ENCODE data around the gene CDR2. TPM values are rescaled to one million over a fixed set of nuclear protein-coding genes. Genes with fewer than 3 reads are reported as not detected.

Gene CDR2
- total RNA-seq, 1 experiment from 2014 or later, result 7.2 TPM

- Histone ChIP-seq H3K27me3 (ENCODE audit: low read length) (no peaks in the 10 kb centered on the region), H3K9me2 (replicated peaks; ENCODE audit: insufficient read depth, low read length) (no peaks in the 10 kb centered on the region), H3K27ac (ENCODE audit: low read length) (no peak overlapping the region), H3K4me3 (ENCODE audit: low read length) (no peak overlapping the region), H4K20me1 (ENCODE audit: insufficient read depth, low read depth, low read length) (no peaks in the 10 kb centered on the region), H3K79me2 (ENCODE audit: low read length) (no peaks in the 10 kb centered on the region), H3K4me2 (ENCODE audit: low read depth, low read length, poor library complexity, severe bottlenecking) (no peak overlapping the region), H3K4me1 (ENCODE audit: low read length) (no peaks in the 10 kb centered on the region), H3K9ac (ENCODE audit: low read length) (no peak overlapping the region), H3K36me3 (ENCODE audit: insufficient read depth, low read length) (no peaks in the 10 kb centered on the region), H2AFZ (ENCODE audit: low read length) (no peak overlapping the region), H3K9me3 (ENCODE audit: low read length) (no peaks in the 10 kb centered on the region)
- peak; percentile 38 for DNase-seq
These were observed 39.4 kb upstream of the CDR2 start for GRCh38 chr16:22413819-22414218.

DNA sequence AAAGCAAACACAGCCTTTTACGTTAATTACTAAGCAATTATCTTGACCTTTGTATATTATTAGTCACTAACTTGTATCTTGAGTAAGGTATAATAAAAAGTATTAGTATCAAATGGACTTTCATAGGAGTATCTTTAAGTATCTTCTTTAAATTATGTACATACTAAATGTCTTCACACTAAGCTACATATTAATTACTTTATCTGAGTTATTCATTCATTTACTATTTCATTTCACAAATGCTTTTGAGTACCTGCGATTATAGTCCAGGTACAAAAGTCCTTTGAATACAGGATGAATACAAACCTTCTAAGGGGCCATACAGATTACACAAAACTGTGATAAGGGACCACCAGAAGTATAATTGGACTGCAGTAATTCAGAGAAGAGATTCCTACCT is 33.1 kb upstream of the CDR2 start:
- no peak overlapping the region for H3K27ac ChIP-seq (ENCODE audit: low read length)
- H2AFZ ChIP-seq (ENCODE audit: low read length), result no peak overlapping the region
- no peaks in the 10 kb centered on the region for H3K27me3 ChIP-seq (ENCODE audit: low read length)
- H3K9ac ChIP-seq (ENCODE audit: low read length), result no peak overlapping the region
- H3K4me3 ChIP-seq (ENCODE audit: low read length), result no peak overlapping the region
- no peaks in the 10 kb centered on the region for H3K79me2 ChIP-seq (ENCODE audit: low read length)
- peaks cover 16% of the 10 kb centered on the region for H3K4me1 ChIP-seq (ENCODE audit: low read length)
- H3K4me2 ChIP-seq (ENCODE audit: low read depth, low read length, poor library complexity, severe bottlenecking), result no peak overlapping the region
- no peaks in the 10 kb centered on the region for H3K36me3 ChIP-seq (ENCODE audit: insufficient read depth, low read length)
- no peak for DNase-seq
- no peaks in the 10 kb centered on the region for H3K9me2 ChIP-seq (replicated peaks; ENCODE audit: insufficient read depth, low read length)
- H4K20me1 ChIP-seq (ENCODE audit: insufficient read depth, low read depth, low read length), result no peaks in the 10 kb centered on the region
- no peaks in the 10 kb centered on the region for H3K9me3 ChIP-seq (ENCODE audit: low read length)

DNA sequence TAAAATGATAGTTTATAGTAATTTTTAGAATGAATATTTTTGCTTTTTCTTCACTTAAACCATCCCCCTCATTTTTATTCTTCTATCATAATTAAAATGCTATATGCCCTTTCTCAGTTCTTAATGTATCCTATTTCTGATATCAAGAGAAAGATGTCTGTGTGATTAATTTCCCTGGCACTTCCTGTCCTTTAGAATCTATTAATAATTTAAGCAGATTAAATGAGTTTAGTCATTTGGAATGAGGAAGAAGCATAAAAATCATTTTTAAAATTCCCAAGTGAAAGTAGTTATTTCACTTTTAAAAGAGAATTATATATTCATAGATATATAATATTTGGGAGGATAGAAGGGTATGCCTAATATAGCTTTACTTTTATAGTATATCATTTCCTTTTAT is 27.8 kb upstream of the CDR2 start:
- H3K79me2 ChIP-seq (ENCODE audit: low read length), result no peaks in the 10 kb centered on the region
- H3K9ac ChIP-seq (ENCODE audit: low read length), result no peak overlapping the region
- no peak overlapping the region for H2AFZ ChIP-seq (ENCODE audit: low read length)
- peak overlapping the region; percentile 27 for H3K4me2 ChIP-seq (ENCODE audit: low read depth, low read length, poor library complexity, severe bottlenecking)
- no peaks in the 10 kb centered on the region for H3K27me3 ChIP-seq (ENCODE audit: low read length)
- H3K27ac ChIP-seq (ENCODE audit: low read length), result peak overlapping the region; percentile 18
- H4K20me1 ChIP-seq (ENCODE audit: insufficient read depth, low read depth, low read length), result no peaks in the 10 kb centered on the region
- peak; percentile 34 for DNase-seq
- no peak overlapping the region for H3K4me3 ChIP-seq (ENCODE audit: low read length)
- peaks cover 25% of the 10 kb centered on the region for H3K4me1 ChIP-seq (ENCODE audit: low read length)
- no peaks in the 10 kb centered on the region for H3K9me2 ChIP-seq (replicated peaks; ENCODE audit: insufficient read depth, low read length)
- H3K36me3 ChIP-seq (ENCODE audit: insufficient read depth, low read length), result no peaks in the 10 kb centered on the region
- no peaks in the 10 kb centered on the region for H3K9me3 ChIP-seq (ENCODE audit: low read length)

DNA sequence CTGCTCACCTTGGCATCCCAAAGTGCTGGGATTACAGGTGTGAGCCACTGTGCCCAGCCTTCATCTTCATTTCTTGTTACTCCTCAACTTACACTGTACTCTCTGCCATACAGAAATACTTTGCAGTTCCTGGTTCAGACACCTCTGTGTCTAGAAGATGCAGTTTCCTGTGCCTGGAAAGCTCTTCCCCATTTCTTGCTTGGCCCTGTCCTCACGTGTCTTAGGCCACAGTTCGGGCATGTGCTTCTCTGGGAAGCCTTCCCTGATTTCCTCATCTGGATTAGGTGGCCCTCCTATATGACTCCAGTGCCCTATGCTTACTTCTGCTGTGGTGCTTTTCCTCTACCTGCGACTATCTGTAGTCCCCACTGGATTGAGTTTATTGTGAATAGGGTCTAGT is 26.5 kb upstream of the CDR2 start:
- H2AFZ ChIP-seq (ENCODE audit: low read length), result no peak overlapping the region
- H3K4me2 ChIP-seq (ENCODE audit: low read depth, low read length, poor library complexity, severe bottlenecking), result no peak overlapping the region
- H3K4me3 ChIP-seq (ENCODE audit: low read length), result no peak overlapping the region
- no peaks in the 10 kb centered on the region for H4K20me1 ChIP-seq (ENCODE audit: insufficient read depth, low read depth, low read length)
- H3K27me3 ChIP-seq (ENCODE audit: low read length), result no peaks in the 10 kb centered on the region
- no peaks in the 10 kb centered on the region for H3K79me2 ChIP-seq (ENCODE audit: low read length)
- peaks cover 25% of the 10 kb centered on the region for H3K4me1 ChIP-seq (ENCODE audit: low read length)
- peak; percentile 39 for DNase-seq
- no peaks in the 10 kb centered on the region for H3K9me2 ChIP-seq (replicated peaks; ENCODE audit: insufficient read depth, low read length)
- H3K9ac ChIP-seq (ENCODE audit: low read length), result no peak overlapping the region
- H3K36me3 ChIP-seq (ENCODE audit: insufficient read depth, low read length), result no peaks in the 10 kb centered on the region
- no peak overlapping the region for H3K27ac ChIP-seq (ENCODE audit: low read length)
- no peaks in the 10 kb centered on the region for H3K9me3 ChIP-seq (ENCODE audit: low read length)

DNA sequence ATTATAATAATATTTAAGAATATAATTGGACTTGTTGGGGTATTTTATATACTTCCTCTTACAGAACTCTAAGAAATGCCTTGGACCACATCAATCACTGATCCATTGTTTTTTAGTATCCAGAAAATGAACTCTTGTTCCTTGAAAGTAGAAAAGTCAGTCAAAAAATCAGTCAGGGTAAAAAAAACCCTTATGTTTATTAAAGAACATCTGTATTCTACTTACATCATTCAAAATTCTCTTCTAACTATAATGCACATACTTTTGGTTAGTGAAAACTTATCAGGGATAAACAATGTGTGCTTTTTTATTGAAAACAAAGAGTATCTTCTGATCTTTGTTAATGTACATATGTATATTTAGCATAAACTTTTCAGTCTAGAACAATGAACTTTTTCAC is 23.5 kb upstream of the CDR2 start:
- Histone ChIP-seq H3K9me3 (ENCODE audit: low read length) (no peaks in the 10 kb centered on the region), H3K79me2 (ENCODE audit: low read length) (no peaks in the 10 kb centered on the region)

GRCh38 chr16:22397464-22397863 is 23.0 kb upstream of the CDR2 start:
- H4K20me1 ChIP-seq (ENCODE audit: insufficient read depth, low read depth, low read length), result no peaks in the 10 kb centered on the region
- H3K9me2 ChIP-seq (replicated peaks; ENCODE audit: insufficient read depth, low read length), result no peaks in the 10 kb centered on the region
- no peak overlapping the region for H3K4me2 ChIP-seq (ENCODE audit: low read depth, low read length, poor library complexity, severe bottlenecking)
- H3K27me3 ChIP-seq (ENCODE audit: low read length), result no peaks in the 10 kb centered on the region
- no peak overlapping the region for H2AFZ ChIP-seq (ENCODE audit: low read length)
- H3K27ac ChIP-seq (ENCODE audit: low read length), result no peak overlapping the region
- DNase-seq, result no peak
- H3K36me3 ChIP-seq (ENCODE audit: insufficient read depth, low read length), result no peaks in the 10 kb centered on the region
- no peaks in the 10 kb centered on the region for H3K9me3 ChIP-seq (ENCODE audit: low read length)
- H3K4me1 ChIP-seq (ENCODE audit: low read length), result peaks cover 9% of the 10 kb centered on the region
- no peak overlapping the region for H3K9ac ChIP-seq (ENCODE audit: low read length)
- no peak overlapping the region for H3K4me3 ChIP-seq (ENCODE audit: low read length)
- no peaks in the 10 kb centered on the region for H3K79me2 ChIP-seq (ENCODE audit: low read length)

More for the DNA sequence above, 23.5 kb upstream of the CDR2 start:
- Histone ChIP-seq H3K9ac (ENCODE audit: low read length) (no peak overlapping the region), H3K36me3 (ENCODE audit: insufficient read depth, low read length) (no peaks in the 10 kb centered on the region), H3K4me2 (ENCODE audit: low read depth, low read length, poor library complexity, severe bottlenecking) (no peak overlapping the region), H3K27ac (ENCODE audit: low read length) (no peak overlapping the region), H3K9me2 (replicated peaks; ENCODE audit: insufficient read depth, low read length) (no peaks in the 10 kb centered on the region), H3K4me3 (ENCODE audit: low read length) (no peak overlapping the region), H4K20me1 (ENCODE audit: insufficient read depth, low read depth, low read length) (no peaks in the 10 kb centered on the region), H2AFZ (ENCODE audit: low read length) (no peak overlapping the region), H3K27me3 (ENCODE audit: low read length) (no peaks in the 10 kb centered on the region), H3K4me1 (ENCODE audit: low read length) (peaks cover 14% of the 10 kb centered on the region)
- DNase-seq, result no peak

- Histone ChIP-seq H3K4me3 (ENCODE audit: low read length) (no peak overlapping the region), H3K27ac (ENCODE audit: low read length) (no peak overlapping the region), H3K27me3 (ENCODE audit: low read length) (no peaks in the 10 kb centered on the region), H3K9me2 (replicated peaks; ENCODE audit: insufficient read depth, low read length) (no peaks in the 10 kb centered on the region), H3K4me1 (ENCODE audit: low read length) (no peaks in the 10 kb centered on the region), H3K9ac (ENCODE audit: low read length) (no peak overlapping the region), H3K36me3 (ENCODE audit: insufficient read depth, low read length) (no peaks in the 10 kb centered on the region), H3K79me2 (ENCODE audit: low read length) (no peaks in the 10 kb centered on the region), H2AFZ (ENCODE audit: low read length) (no peak overlapping the region), H4K20me1 (ENCODE audit: insufficient read depth, low read depth, low read length) (no peaks in the 10 kb centered on the region), H3K4me2 (ENCODE audit: low read depth, low read length, poor library complexity, severe bottlenecking) (no peak overlapping the region), H3K9me3 (ENCODE audit: low read length) (no peaks in the 10 kb centered on the region)
- no peak for DNase-seq
These were observed 21.5 kb upstream of the CDR2 start for GRCh38 chr16:22395960-22396359.

DNA sequence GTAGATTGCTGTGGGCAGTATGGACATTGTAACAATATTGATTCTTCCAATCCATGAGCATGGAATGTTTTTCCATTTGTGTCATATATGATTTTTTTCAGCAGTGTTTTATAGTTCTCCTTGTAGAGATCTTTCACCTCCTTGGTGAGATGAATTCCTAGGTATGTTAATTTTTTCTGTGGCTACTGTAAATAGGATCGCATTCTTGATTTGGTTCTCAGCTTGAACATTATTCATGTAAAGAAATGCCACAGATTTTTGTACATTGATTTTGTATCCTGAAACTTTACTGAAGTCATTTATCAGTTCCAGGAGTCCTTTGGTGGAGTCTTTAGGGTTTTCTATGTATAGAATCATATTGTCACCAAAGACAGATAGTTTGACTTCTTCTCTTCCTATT is 19.7 kb upstream of the CDR2 start:
- no peak for DNase-seq

GRCh38 chr16:22388101-22388644 is 13.8 kb upstream of the CDR2 start:
- Histone ChIP-seq H3K4me3 (ENCODE audit: low read length) (no peak overlapping the region), H3K9me3 (ENCODE audit: low read length) (no peaks in the 10 kb centered on the region), H3K4me1 (ENCODE audit: low read length) (no peaks in the 10 kb centered on the region), H3K9ac (ENCODE audit: low read length) (no peak overlapping the region), H3K36me3 (ENCODE audit: insufficient read depth, low read length) (no peaks in the 10 kb centered on the region), H3K79me2 (ENCODE audit: low read length) (no peaks in the 10 kb centered on the region), H3K9me2 (replicated peaks; ENCODE audit: insufficient read depth, low read length) (no peaks in the 10 kb centered on the region), H4K20me1 (ENCODE audit: insufficient read depth, low read depth, low read length) (no peaks in the 10 kb centered on the region), H3K27me3 (ENCODE audit: low read length) (no peaks in the 10 kb centered on the region), H3K4me2 (ENCODE audit: low read depth, low read length, poor library complexity, severe bottlenecking) (no peak overlapping the region), H2AFZ (ENCODE audit: low read length) (no peak overlapping the region), H3K27ac (ENCODE audit: low read length) (no peak overlapping the region)
- no peak for DNase-seq

More for the DNA sequence above, 19.7 kb upstream of the CDR2 start:
- H3K9me3 ChIP-seq (ENCODE audit: low read length), result no peaks in the 10 kb centered on the region
- no peaks in the 10 kb centered on the region for H3K36me3 ChIP-seq (ENCODE audit: insufficient read depth, low read length)
- H3K4me3 ChIP-seq (ENCODE audit: low read length), result no peak overlapping the region
- H3K9me2 ChIP-seq (replicated peaks; ENCODE audit: insufficient read depth, low read length), result no peaks in the 10 kb centered on the region
- H3K9ac ChIP-seq (ENCODE audit: low read length), result no peak overlapping the region
- no peaks in the 10 kb centered on the region for H3K79me2 ChIP-seq (ENCODE audit: low read length)
- no peaks in the 10 kb centered on the region for H3K4me1 ChIP-seq (ENCODE audit: low read length)
- no peaks in the 10 kb centered on the region for H3K27me3 ChIP-seq (ENCODE audit: low read length)
- H3K4me2 ChIP-seq (ENCODE audit: low read depth, low read length, poor library complexity, severe bottlenecking), result no peak overlapping the region
- no peak overlapping the region for H3K27ac ChIP-seq (ENCODE audit: low read length)
- no peaks in the 10 kb centered on the region for H4K20me1 ChIP-seq (ENCODE audit: insufficient read depth, low read depth, low read length)
- no peak overlapping the region for H2AFZ ChIP-seq (ENCODE audit: low read length)
